HG02678 (cell line): ENCODE data around the gene RFC4.
"Not testable (repeated sequence)": the region's sequence is repeated elsewhere in the genome, so short reads cannot be mapped to it uniquely, and the experiment has no call there.

Source experiments
- ATAC-seq: cut with Tn5 transposase; IDR thresholded peaks from one replicate; pipeline ENCODE4 v1.9.1; 2021; ENCODE audit warnings: mild to moderate bottlenecking, moderate library complexity; ENCODE audit not compliant: unreplicated experiment

RFC4 gene, protein sequence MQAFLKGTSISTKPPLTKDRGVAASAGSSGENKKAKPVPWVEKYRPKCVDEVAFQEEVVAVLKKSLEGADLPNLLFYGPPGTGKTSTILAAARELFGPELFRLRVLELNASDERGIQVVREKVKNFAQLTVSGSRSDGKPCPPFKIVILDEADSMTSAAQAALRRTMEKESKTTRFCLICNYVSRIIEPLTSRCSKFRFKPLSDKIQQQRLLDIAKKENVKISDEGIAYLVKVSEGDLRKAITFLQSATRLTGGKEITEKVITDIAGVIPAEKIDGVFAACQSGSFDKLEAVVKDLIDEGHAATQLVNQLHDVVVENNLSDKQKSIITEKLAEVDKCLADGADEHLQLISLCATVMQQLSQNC

GRCh38 chr3:186806089-186807055, at the start of gene RFC4:
RFC4 (minus strand) TSS chr3:186806482; CDS start chr3:186804713, 1,769 bp downstream.
- ATAC-seq, result peak; percentile 94

DNA sequence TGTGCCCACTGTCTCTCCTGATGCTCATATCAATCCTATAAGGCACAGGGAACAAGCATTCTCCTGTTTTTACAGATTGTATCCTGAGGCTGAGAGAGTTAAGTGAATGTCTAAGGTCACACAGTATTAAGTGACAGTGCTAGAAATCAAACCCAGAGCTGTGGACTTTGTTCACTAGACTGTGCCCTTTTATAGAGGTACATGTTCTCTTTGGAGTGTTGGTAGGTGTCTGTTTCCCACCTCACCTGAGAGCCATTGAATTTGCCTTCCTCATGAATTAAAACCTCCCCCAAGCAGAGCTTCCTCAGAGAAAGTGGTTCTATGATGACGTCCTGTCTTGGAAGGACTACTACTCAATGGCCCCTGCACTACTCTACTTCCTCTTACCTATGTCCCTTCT, 48.7 kb upstream of the RFC4 start:
- no peak for ATAC-seq

DNA sequence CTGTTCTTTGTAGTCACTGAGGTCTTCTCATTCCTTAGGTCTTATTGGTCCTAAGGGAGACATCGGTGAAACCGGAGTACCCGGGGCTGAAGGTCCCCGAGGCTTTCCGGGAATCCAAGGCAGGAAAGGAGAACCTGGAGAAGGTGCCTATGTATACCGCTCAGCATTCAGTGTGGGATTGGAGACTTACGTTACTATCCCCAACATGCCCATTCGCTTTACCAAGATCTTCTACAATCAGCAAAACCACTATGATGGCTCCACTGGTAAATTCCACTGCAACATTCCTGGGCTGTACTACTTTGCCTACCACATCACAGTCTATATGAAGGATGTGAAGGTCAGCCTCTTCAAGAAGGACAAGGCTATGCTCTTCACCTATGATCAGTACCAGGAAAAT, 47.9 kb upstream of the RFC4 start:
- no peak for ATAC-seq

GRCh38 chr3:186852994-186853393, 46.7 kb upstream of the RFC4 start:
- no peak for ATAC-seq

DNA sequence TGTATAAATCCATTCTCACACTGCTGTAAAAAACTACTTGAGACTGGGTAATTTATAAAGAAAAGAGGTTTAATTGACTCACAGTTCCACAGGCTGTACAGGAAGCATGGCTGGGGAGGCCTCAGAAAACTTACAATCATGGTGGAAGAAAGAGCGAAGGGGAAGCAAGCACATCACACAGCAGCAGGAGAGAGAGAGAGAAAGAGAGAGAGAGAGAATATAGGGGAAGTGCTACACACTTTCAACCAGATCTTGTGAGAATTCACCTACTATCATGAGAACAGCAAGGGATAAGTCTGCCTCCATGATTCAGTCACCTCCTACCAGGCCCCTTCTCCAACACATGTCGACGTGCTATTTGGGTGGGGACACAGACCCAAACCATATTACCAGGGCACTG, 45.6 kb upstream of the RFC4 start:
- ATAC-seq, result not testable (repeated sequence)

DNA sequence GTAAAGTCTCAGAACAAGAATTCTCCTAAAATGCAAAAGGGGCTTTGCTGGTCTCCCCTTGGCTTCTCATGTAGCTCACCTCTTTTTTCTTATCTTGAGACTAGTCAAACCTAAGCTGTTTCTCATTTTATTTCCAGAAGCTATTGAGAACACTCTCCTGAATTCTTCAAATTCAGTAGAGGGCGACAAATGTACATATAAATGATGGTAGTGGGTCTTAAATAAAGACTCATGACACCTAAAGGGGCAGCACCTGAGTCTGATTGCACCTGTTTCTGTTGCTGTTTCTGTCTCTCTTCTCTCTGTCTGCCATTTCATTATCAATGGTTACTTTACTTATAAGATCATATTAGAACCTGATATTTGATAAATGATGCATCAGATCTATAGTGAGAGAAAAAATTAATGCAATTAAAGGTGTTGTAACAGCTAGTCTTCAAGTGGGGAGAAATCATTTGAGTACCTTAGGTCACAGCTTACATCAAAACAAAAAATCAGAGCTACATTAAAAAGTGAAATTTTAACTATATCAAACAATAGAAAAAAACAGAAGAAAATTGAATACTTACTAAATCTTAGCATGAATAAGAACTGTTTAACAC, 43.2 kb upstream of the RFC4 start:
- ATAC-seq, result peak; percentile 64

GRCh38 chr3:186847437-186847836, 41.2 kb upstream of the RFC4 start:
- no peak for ATAC-seq

GRCh38 chr3:186845756-186846155, 39.5 kb upstream of the RFC4 start:
- no peak for ATAC-seq

DNA sequence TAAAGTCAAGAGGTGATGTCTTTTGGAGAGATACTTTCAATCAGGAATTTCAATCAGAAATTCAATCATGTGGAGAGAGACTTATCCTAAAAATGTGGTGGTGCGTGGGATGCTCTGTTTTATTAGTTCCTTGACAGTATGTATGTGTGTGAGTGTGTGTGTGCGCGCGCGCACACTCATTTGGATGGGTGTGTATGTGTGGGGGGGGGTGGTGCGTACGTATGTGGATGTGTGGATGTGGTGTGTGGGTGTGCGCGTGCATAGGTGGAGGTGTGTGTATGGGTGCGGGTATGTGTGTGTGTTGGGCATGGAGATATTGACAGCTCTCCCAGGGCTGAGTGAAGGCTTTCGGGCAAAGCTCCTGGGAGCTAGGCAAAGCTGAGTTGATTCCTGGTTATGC, 38.6 kb upstream of the RFC4 start:
- no peak for ATAC-seq

- no peak for ATAC-seq
Measured at GRCh38 chr3:186843039-186843432, 36.8 kb upstream of the RFC4 start.

- ATAC-seq, result no peak
Measured at GRCh38 chr3:186842426-186843038, 36.2 kb upstream of the RFC4 start, which contains the start of gene ADIPOQ. ADIPOQ (plus strand) TSS chr3:186842710; CDS start chr3:186853059, 10,349 bp downstream.

DNA sequence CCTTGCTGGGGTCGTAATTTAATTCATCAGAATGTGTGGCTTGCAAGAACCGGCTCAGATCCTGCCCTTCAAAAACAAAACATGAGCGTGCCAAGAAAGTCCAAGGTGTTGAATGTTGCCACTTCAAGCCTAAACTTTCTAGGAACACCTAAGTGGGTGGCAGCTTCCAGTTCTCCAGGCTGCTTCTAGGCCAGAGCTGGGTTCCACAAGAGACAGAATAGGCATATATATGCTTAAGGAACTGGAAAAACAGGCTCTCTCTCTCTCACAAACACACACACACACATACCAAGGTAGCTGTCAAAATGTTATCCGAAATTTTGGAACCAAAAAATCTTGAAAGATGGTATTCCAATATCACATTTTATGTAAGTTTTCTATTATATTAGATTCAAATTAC, 35.3 kb upstream of the RFC4 start:
- no peak for ATAC-seq

DNA sequence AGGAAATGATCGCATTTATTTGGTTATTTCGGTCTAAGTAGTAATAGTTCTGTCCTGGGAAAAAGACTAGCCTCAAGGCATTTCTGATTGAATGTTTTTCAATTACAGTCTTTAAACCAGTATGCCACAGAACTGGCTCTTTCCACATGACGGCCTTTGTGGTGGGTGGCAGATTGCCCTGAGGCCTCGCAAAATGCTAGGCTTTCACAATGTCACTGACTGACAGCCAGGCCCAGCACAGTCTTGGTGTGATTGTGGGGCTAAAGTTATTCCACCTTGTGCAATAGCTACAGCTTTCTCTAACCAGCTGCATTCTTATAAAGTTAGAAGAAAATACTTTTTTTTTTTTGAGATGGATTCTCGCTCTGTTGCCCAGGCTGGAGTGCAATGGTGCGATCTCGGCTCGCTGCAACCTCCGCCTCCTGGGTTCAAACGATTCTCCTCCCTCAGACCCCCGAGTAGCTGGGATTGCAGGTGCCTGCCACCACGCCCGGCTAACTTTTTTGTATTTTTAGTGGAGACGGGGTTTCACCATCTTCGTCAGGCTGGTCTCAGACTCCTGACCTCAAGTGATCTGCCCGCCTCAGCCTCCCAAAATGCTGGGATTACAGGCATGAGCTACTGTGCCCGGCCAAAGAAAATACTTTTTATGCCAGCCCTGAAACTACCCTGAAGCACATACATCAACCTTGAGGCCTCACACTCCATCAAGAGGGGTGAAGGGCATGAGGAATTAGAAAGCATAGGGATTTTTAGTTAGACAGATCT, 33.8 kb upstream of the RFC4 start:
- ATAC-seq, result no peak

GRCh38 chr3:186832276-186832675, 26.0 kb upstream of the RFC4 start:
- no peak for ATAC-seq

DNA sequence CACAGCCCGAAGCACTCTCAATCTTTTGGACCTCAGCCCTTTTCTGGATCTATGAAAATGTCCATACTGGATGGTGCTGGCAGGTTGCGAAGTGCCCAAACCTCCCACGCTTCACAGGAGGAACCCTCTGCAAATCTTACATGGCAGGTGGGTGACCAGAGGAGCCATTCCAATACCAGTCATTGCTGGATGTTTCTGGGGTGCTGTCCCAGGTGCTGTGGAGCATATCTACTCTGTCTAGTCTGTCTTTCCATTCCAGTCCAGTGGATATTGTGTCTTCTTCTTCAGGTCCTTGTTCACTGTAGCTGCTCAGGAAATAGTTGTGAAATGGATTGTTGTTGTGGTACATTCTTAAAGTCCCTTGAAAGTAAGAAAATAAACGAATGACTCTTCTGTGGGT, 25.5 kb upstream of the RFC4 start:
- no peak for ATAC-seq

- no peak for ATAC-seq
Measured at GRCh38 chr3:186828340-186828739, 22.1 kb upstream of the RFC4 start.

GRCh38 chr3:186826976-186827857, 20.9 kb upstream of the RFC4 start:
- peak; percentile 91 for ATAC-seq

DNA sequence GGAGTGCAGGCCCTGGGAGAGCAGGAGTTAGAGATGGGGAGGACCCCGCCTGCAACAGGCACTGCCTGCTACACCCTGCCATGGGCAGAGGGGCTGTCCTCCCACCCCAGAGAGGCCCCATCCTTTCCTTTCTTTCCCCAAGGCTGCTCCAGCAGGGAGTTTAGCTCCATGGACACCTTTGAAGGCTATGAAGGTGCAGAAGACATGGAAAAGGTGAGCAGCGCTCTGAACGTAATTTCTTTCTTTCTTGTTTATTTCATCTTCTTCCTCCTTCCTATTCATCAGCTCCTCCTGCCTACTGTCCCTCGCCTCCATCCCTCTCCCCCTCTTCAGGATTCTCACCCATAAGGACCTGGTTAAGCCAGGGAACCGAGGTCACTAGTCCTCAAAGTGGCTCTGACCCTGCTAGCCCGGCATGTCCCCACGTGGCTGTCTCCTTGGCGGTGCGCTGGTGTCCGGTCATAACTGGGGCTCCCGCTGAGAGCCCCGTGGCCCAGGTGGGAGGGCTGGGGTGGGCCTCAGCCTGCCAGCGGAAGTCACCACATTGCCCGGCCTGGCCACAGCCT, 20.2 kb upstream of the RFC4 start:
- ATAC-seq, result no peak

GRCh38 chr3:186825872-186826409, 19.7 kb upstream of the RFC4 start:
- ATAC-seq, result no peak
